HG03095 (cell line): ENCODE measurements around the gene WDR55.
"Not testable (repeated sequence)": the region's sequence is repeated elsewhere in the genome, so short reads cannot be mapped to it uniquely, and the experiment has no call there.

Source experiments
- ATAC-seq: cut with Tn5 transposase; IDR thresholded peaks from one replicate; pipeline ENCODE4 v1.9.1; 2021; ENCODE audit warnings: moderate library complexity; ENCODE audit not compliant: unreplicated experiment

WDR55 gene

DNA sequence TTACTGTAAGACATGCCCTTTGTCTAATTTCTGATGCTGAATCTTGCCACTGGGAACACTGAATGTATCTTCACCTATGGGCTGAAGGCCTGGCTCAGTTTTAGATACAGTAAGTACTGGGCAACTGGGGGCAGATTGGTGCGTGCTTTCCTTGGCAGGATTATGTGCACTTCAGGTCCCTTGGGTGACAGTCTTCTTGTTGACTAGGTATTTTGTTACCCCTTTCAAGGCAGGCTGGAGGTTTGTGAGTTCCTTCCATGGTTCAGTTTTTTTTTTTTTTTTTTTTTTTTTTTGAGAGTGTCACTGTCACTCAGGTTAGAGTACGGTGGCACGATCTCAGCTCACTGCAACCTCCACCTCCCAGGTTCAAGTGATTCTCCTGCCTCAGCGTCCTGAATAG, 43.1 kb downstream of the WDR55 start:
- ATAC-seq, result no peak

- not testable (repeated sequence) for ATAC-seq
These were observed 44.1 kb downstream of the WDR55 start for GRCh38 chr5:140708787-140709186.

GRCh38 chr5:140710899-140711552, 46.3 kb downstream of the WDR55 start:
- ATAC-seq, result peak; percentile 84

DNA sequence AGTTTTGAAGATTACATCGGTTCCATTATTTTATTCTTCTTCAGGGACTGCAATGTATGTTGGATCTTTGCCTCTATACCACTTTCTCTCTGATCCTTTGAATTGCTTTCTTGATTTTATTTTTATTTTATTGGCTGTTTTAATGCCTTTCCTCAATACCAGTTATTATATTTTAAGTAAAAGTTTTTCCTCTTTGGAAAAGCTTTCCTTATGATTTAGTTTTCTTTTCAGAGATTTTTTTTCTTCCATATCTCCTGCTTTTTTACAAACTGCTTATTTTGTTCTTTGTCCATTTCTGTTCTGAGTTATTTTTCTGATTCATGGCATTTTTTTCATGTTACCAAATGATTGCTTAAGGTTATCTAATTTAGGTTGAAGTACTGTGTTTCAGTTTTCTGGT, 47.1 kb downstream of the WDR55 start:
- ATAC-seq, result no peak

DNA sequence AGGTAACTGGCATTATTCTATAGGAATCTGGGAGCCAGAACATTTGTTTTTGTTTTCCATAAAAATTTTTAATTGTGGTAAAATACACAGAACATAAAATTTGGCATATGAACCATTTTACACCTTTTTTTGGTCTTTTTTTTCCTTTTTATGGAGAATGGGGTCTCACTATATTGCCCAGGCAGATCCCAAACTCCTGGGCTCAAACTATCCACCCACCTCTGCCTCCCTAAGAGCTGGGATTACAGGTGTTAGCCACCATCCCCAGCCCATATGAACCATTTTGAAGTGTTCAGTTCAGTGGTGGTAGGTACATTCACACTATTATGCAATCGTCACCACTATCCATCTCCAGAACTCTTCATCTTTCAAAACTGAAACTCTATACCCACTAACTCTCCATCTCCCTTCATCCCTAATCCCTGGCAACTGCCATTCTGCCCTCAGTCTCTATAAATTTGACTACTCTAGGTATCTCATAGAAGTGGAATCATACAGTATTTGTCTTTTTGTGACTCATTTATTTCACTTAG, 48.9 kb downstream of the WDR55 start:
- no peak for ATAC-seq

DNA sequence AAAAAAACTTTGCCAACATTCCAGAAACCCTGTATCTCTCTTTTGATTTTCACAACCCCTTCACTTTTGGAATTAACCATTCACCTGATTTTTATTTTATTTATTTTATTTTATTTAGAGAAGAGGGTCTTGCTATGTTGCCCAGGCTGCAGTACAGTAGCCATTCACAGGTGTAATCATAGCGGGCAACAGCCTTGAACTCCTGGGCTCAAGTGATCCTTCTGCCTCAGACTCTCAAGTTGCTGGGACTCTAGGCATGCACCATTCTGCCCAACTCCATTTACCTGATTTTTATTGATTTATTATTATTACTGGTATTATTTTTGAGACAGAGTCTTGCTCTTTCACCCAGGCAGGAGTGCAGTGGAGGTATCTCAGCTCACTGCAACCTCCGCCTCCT, 51.5 kb downstream of the WDR55 start:
- not testable (repeated sequence) for ATAC-seq

- ATAC-seq, result no peak
These were observed 53.5 kb downstream of the WDR55 start for GRCh38 chr5:140718266-140718592.

DNA sequence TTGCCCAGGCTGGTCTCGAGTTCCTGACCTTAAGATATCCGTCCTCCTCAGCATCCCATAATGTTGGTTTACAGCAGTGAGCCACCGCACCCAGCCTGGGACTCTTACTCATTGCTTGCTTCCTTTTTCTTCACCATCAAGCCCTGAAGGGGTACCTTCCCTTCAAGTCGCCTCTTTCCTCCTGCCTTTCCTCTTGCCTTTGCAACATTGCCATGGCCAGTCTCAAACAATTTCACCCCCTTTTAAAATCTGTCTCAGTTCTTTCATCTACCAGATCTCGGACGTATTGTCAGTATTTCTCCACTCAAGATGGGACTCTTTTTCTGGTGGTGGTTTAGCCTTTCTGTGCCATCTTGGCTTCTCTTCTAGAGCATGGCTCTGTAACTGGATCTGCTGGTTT, 56.0 kb downstream of the WDR55 start:
- not testable (repeated sequence) for ATAC-seq

DNA sequence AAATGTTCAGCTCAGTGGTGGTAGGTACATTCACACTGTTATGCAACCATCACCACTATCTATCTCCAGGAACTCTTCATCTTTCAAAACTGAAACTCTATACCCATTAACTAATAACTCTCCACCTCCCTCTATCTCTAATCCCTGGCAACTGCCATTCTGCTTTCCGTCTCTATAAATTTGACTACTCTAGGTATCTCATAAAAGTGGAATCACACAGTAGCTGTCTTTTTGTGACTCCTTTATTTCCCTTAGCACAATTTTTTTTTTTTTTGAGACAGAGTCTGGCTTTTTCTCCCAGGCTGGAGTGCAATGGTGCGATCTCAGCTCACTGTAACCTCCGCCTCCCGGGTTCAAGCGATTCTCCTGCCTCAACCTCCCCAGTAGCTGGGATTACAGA, 56.7 kb downstream of the WDR55 start:
- not testable (repeated sequence) for ATAC-seq
